PC-9 (cell line): ENCODE data around the gene SLC44A1. TPM values are rescaled to one million over a fixed set of nuclear protein-coding genes. Genes with fewer than 3 reads are reported as not detected.

Source experiments
- BruUV-seq: library from RNA; stranded (reverse); fragments of 400-500 nt; replicated peaks from 2 replicates; lab custom pipeline; 2021; lab: Mats Ljungman, UMichigan
- CTCF ChIA-PET: fragments of 300-600 bp; sonication (Branson Sonifier 250); formaldehyde crosslinking; loops from one replicate; lab custom pipeline; 2022; ENCODE audit warnings: antibody characterized with exemption; lab: Charles Lee
- POLR2A ChIA-PET: fragments of 300-600 bp; sonication (Branson Sonifier 250); formaldehyde crosslinking; loops from one replicate; lab custom pipeline; 2022; ENCODE audit warnings: antibody characterized with exemption; ENCODE audit not compliant: unreplicated experiment; lab: Charles Lee
- DNase-seq, 2 experiments: peaks; one replicate each; pipeline versions ENCODE4 v3.0.0 to v3.0.0-alpha.2; 2015 to 2022; ENCODE audit warnings: mixed read lengths in 1 of 2
- H2AFZ ChIP-seq: fragments of 200-600 bp; sonication (generic); 2 replicates; pipeline ENCODE4 v1.8.1; 2017; ENCODE audit warnings: antibody characterized with exemption
- H3F3A ChIP-seq: fragments of 200-600 bp; sonication (generic); 2 replicates; pipeline ENCODE4 v1.8.1; 2017; ENCODE audit warnings: antibody characterized with exemption, mild to moderate bottlenecking, low read depth; ENCODE audit not compliant: insufficient read depth
- H3K27ac ChIP-seq: fragments of 200-600 bp; sonication (generic); 2 replicates; pipeline ENCODE4 v1.6.1; 2016; ENCODE audit warnings: mixed run types
- H3K27me3 ChIP-seq: fragments of 200-600 bp; sonication (generic); 2 replicates; pipeline ENCODE4 v1.6.1; 2016; ENCODE audit warnings: low read depth, mixed run types; ENCODE audit not compliant: insufficient read depth
- H3K36me3 ChIP-seq: fragments of 200-600 bp; sonication (generic); 2 replicates; pipeline ENCODE4 v1.6.1; 2016; ENCODE audit warnings: low read depth, mixed run types
- H3K4me1 ChIP-seq: fragments of 200-600 bp; sonication (generic); replicated peaks from 2 replicates; pipeline ENCODE4 v1.6.1; 2016; ENCODE audit warnings: mixed run types; ENCODE audit not compliant: insufficient read depth
- H3K4me2 ChIP-seq: fragments of 200-600 bp; sonication (generic); 2 replicates; pipeline ENCODE4 v1.6.1; 2017; ENCODE audit warnings: mixed run types
- H3K4me3 ChIP-seq: fragments of 200-600 bp; sonication (generic); 2 replicates; pipeline ENCODE4 v1.6.1; 2016; ENCODE audit warnings: mixed run types
- H3K79me2 ChIP-seq: fragments of 200-600 bp; sonication (generic); 2 replicates; pipeline ENCODE4 v1.6.1; 2017; ENCODE audit warnings: low read depth, mixed run types
- H3K9me2 ChIP-seq: fragments of 200-600 bp; sonication (generic); 2 replicates; pipeline ENCODE4 v1.8.1; 2017; ENCODE audit warnings: mild to moderate bottlenecking; ENCODE audit not compliant: insufficient read depth
- H3K9me3 ChIP-seq: fragments of 200-600 bp; sonication (generic); 2 replicates; pipeline ENCODE4 v1.8.1; 2016; ENCODE audit warnings: low read depth; ENCODE audit not compliant: insufficient read depth
- H4K20me1 ChIP-seq: fragments of 200-600 bp; sonication (generic); 2 replicates; pipeline ENCODE4 v1.8.1; 2017; ENCODE audit not compliant: insufficient read depth
- CTCF ChIP-seq: fragments of 200-600 bp; sonication (generic); conservative IDR thresholded peaks from 2 replicates; pipeline ENCODE4 v1.6.1; 2017; ENCODE audit warnings: mixed run types, antibody characterized with exemption, mild to moderate bottlenecking, moderate library complexity
- EZH2 ChIP-seq: fragments of 200-600 bp; sonication (generic); IDR thresholded peaks from 2 replicates; pipeline ENCODE4 v1.8.0; 2017; ENCODE audit warnings: antibody characterized with exemption, low read depth
- intact Hi-C: fragments of 100-400 bp; cut with micrococcal nuclease; formaldehyde crosslinking; loops from one replicate; pipeline ENCODE4 v1.10.0; 2022; ENCODE audit not compliant: unreplicated experiment
- total RNA-seq: library from RNA; stranded (reverse); gene quantifications from 2 replicates; pipeline ENCODE4 v1.2.3, GENCODE V29; 2021

SLC44A1 gene
- total RNA-seq, 1 experiment from 2014 or later, result 95.2 TPM

DNA sequence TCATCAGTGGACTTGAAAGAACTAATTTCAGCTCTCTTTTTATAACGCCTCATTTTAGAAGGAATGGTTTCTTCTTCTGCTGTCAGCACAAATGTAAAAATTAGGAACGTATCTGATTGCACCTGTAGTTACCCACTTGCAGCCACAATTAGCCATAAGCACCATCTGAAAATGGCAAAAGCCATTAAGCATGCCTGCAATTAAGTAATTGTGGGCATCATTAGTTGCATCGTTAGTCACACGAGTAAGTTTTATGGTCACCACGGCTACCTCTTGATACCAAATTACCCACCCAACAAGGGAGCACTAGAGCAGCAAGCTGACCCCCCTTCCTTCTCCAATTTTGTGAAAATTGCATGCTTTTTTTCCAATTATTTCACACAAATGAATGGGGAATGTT, 25.8 kb upstream of the SLC44A1 start:
- Histone ChIP-seq H3K4me1 (no peaks in the 10 kb centered on the region), H3K27ac (no peak overlapping the region), H3K27me3 (no peaks in the 10 kb centered on the region), H3K36me3 (no peaks in the 10 kb centered on the region), H3K4me3 (no peak overlapping the region), H3K79me2 (no peaks in the 10 kb centered on the region), H3K9me2 (no peaks in the 10 kb centered on the region), H2AFZ (no peak overlapping the region), H3K4me2 (no peak overlapping the region), H4K20me1 (no peaks in the 10 kb centered on the region), H3K9me3 (peaks cover 9% of the 10 kb centered on the region; the same call in 1 of the 2 replicates), H3F3A (no peaks in the 10 kb centered on the region)
- TF ChIP-seq CTCF (no peak), EZH2 (no peak)
- no TSS peak for BruUV-seq
- no peak for DNase-seq
- intact Hi-C loops, result no loop called here
- ChIA-PET POLR2A (no interaction called here), CTCF (interaction anchor here (0.6 kb wide), 1 partner anchor 46 kb away, joined by 9 read pairs; no protein-coding TSS in a partner anchor)

DNA sequence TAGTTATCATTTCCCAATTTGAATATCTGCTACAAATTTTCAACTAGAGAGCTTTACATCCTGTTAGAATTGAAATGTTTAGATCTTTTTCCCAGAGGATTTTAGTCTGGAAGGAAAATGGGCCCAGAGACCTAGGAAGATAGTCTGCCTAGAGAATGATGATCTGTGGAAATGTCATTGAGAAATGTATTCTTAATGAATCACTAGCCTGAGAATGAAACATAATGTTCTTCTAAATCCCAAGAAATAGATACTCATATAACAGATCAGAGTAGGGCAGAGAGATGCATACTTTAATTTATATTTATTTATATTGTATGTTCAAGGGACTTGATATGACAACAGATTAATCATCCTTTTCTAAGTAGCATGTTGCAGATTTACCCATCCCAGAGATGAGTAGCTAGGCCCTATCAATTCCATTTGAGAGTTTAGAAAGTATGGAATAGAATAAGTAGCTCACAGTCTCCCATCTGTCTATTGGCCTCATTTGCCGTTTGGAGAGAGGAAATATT, 25.1 kb upstream of the SLC44A1 start:
- Histone ChIP-seq H3K36me3 (no peaks in the 10 kb centered on the region), H3K27ac (no peak overlapping the region), H3K4me1 (no peaks in the 10 kb centered on the region), H3K79me2 (no peaks in the 10 kb centered on the region), H3K27me3 (no peaks in the 10 kb centered on the region), H3K4me2 (no peak overlapping the region), H3K9me3 (peaks cover 14% of the 10 kb centered on the region), H4K20me1 (no peaks in the 10 kb centered on the region), H3K4me3 (no peak overlapping the region), H3K9me2 (no peaks in the 10 kb centered on the region), H3F3A (no peaks in the 10 kb centered on the region), H2AFZ (no peak overlapping the region)
- DNase-seq, result no peak
- TF ChIP-seq EZH2 (no peak), CTCF (no peak)
- POLR2A ChIA-PET, result no interaction called here
- CTCF ChIA-PET, result no interaction called here
- intact Hi-C loops, result no loop called here
- BruUV-seq, result no TSS peak

DNA sequence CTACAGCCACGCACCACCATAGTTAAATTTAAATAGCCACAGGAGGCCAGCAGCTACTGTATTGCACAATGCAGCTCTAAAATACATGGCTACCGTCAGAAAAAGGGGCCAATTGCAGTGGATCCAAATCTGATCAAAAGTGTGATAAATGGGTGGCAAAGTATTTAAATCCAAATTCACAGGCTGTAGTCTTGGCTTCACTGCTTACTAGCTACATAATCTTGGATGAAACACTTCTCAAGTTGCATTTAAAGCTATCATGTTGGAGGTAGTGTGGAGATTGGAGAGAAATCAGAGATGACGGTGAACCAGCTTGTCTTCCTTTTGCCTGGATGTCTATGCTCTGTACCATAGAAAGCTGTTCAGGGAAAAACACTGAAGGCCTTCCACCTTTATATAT, 24.0 kb upstream of the SLC44A1 start:
- H3K36me3 ChIP-seq, result no peaks in the 10 kb centered on the region
- TF ChIP-seq EZH2, result no peak
- no peak for TF ChIP-seq CTCF
- H3K4me2 ChIP-seq, result no peak overlapping the region
- no peaks in the 10 kb centered on the region for H3K79me2 ChIP-seq
- no peaks in the 10 kb centered on the region for H3K4me1 ChIP-seq
- intact Hi-C loops, result no loop called here
- no peaks in the 10 kb centered on the region for H4K20me1 ChIP-seq
- no peak for DNase-seq
- H3K27me3 ChIP-seq, result no peaks in the 10 kb centered on the region
- no peaks in the 10 kb centered on the region for H3F3A ChIP-seq
- peaks cover 19% of the 10 kb centered on the region for H3K9me3 ChIP-seq
- CTCF ChIA-PET, result no interaction called here
- H3K4me3 ChIP-seq, result no peak overlapping the region
- no TSS peak for BruUV-seq
- POLR2A ChIA-PET, result interaction anchor here (0.6 kb wide), 1 partner anchor 26 kb away, joined by 5 read pairs; no protein-coding TSS in a partner anchor
- no peak overlapping the region for H3K27ac ChIP-seq
- H2AFZ ChIP-seq, result no peak overlapping the region
- H3K9me2 ChIP-seq, result no peaks in the 10 kb centered on the region
